SK-N-SH (cell line): ENCODE data around the gene DCDC2B. TPM values are rescaled to one million over a fixed set of nuclear protein-coding genes. Genes with fewer than 3 reads are reported as not detected.

ENCODE experiments used
- CTCF ChIA-PET: fragments of 300-600, 350-600 bp; formaldehyde crosslinking; extraction: SDS; loops from one replicate; lab custom pipeline; 2021; lab: Yijun Ruan, JAX
- POLR2A ChIA-PET: fragments of 350-600 bp; sonication (Branson Sonifier 250); formaldehyde crosslinking; extraction: SDS; loops from one replicate; lab custom pipeline; 2020; ENCODE audit warnings: antibody characterized with exemption, inconsistent platforms; lab: Yijun Ruan, JAX
- DNase-seq: peaks from one replicate; pipeline ENCODE4 v3.0.0; 2012
- H2AFZ ChIP-seq: fragments of 200-600 bp; sonication (generic); 2 replicates; pipeline ENCODE4 v1.8.1; 2016; ENCODE audit warnings: antibody characterized with exemption, mild to moderate bottlenecking, low read depth
- H3F3A ChIP-seq: fragments of 200-600 bp; sonication (generic); replicated peaks from 2 replicates; pipeline ENCODE3; 2016; ENCODE audit warnings: antibody characterized with exemption, mild to moderate bottlenecking; ENCODE audit not compliant: insufficient read depth
- H3K27ac ChIP-seq, 2 experiments: fragments of 200-500 bp in 1 of 2; fragments of 200-600 bp in 1 of 2; sonication (Bioruptor generic) in 1 of 2; sonication (generic), shearing (Covaris generic) in 1 of 2; 2 replicates each; pipeline versions ENCODE4 v1.5.1 to v1.6.1; 2014 to 2016; ENCODE audit warnings: low read depth in 2 of 2, inconsistent platforms in 1 of 2, low read length in 1 of 2, mild to moderate bottlenecking in 1 of 2, mixed read lengths in 1 of 2
- H3K27me3 ChIP-seq: fragments of 200-600 bp; sonication (generic), shearing (Covaris generic); 2 replicates; pipeline ENCODE4 v1.6.1; 2016; ENCODE audit warnings: mixed run types; ENCODE audit not compliant: insufficient read depth
- H3K36me3 ChIP-seq, 2 experiments: fragments of 200-500 bp in 1 of 2; fragments of 200-600 bp in 1 of 2; sonication (Bioruptor generic) in 1 of 2; sonication (generic) in 1 of 2; replicated peaks in 1 of 2; 2 replicates each; pipeline versions ENCODE3 to v1.5.1; 2014 to 2016; ENCODE audit warnings: low read length in 1 of 2, mild to moderate bottlenecking in 1 of 2; ENCODE audit not compliant: insufficient read depth in 2 of 2, control insufficient read depth in 1 of 2
- H3K4me1 ChIP-seq, 2 experiments: fragments of 200-500 bp in 1 of 2; fragments of 200-600 bp in 1 of 2; sonication (Bioruptor generic) in 1 of 2; sonication (generic), shearing (Covaris generic) in 1 of 2; 2 replicates each; pipeline versions ENCODE4 v1.5.1 to v1.6.1; 2014 to 2016; ENCODE audit warnings: low read depth in 1 of 2, low read length in 1 of 2, mixed run types in 1 of 2; ENCODE audit not compliant: insufficient read depth in 2 of 2, control insufficient read depth in 1 of 2
- H3K4me2 ChIP-seq: fragments of 200-600 bp; sonication (generic), shearing (Covaris generic); 2 replicates; pipeline ENCODE4 v1.6.1; 2017; ENCODE audit warnings: mixed run types
- H3K4me3 ChIP-seq, 2 experiments: fragments of 200-500 bp in 1 of 2; fragments of 200-600 bp in 1 of 2; sonication (Bioruptor generic) in 1 of 2; sonication (generic), shearing (Covaris generic) in 1 of 2; 2 replicates each; pipeline versions ENCODE4 v1.5.1 to v1.8.1; 2014 to 2016; ENCODE audit warnings: low read depth in 2 of 2, inconsistent platforms in 1 of 2, low read length in 1 of 2, mild to moderate bottlenecking in 1 of 2, mixed read lengths in 1 of 2, moderate library complexity in 1 of 2
- H3K79me2 ChIP-seq: fragments of 200-600 bp; sonication (generic); 2 replicates; pipeline ENCODE4 v1.8.1; 2017; ENCODE audit warnings: mild to moderate bottlenecking; ENCODE audit not compliant: insufficient read depth
- H3K9ac ChIP-seq: fragments of 200-600 bp; sonication (generic); 2 replicates; pipeline ENCODE4 v1.6.1; 2017; ENCODE audit warnings: mixed run types
- H3K9me2 ChIP-seq: fragments of 200-600 bp; sonication (generic); 2 replicates; pipeline ENCODE4 v1.6.1; 2017; ENCODE audit warnings: mixed run types
- H3K9me3 ChIP-seq: fragments of 200-600 bp; sonication (generic); 2 replicates; pipeline ENCODE4 v1.6.1; 2017; ENCODE audit warnings: mixed run types, mild to moderate bottlenecking, moderate library complexity
- H4K20me1 ChIP-seq: fragments of 200-600 bp; sonication (generic); 2 replicates; pipeline ENCODE4 v1.6.1; 2017; ENCODE audit warnings: mild to moderate bottlenecking, mixed run types; ENCODE audit not compliant: insufficient read depth
- ELF1 ChIP-seq: IDR thresholded peaks from 2 replicates; pipeline ENCODE4 v1.4.0; 2012
- FOSL2 ChIP-seq: IDR thresholded peaks from 2 replicates; pipeline ENCODE4 v1.4.0; 2012; ENCODE audit warnings: low read depth, mild to moderate bottlenecking, moderate library complexity, borderline replicate concordance
- FOXM1 ChIP-seq: IDR thresholded peaks from 2 replicates; pipeline ENCODE4 v1.4.0; 2012; ENCODE audit warnings: low read depth, mild to moderate bottlenecking
- JUND ChIP-seq: IDR thresholded peaks from 2 replicates; pipeline ENCODE4 v1.4.0; 2012
- NRF1 ChIP-seq: IDR thresholded peaks from 2 replicates; pipeline ENCODE4 v1.6.1; 2012; ENCODE audit warnings: low read depth, mild to moderate bottlenecking, low read length
- RAD21 ChIP-seq: IDR thresholded peaks from 2 replicates; pipeline ENCODE4 v1.6.1; 2012; ENCODE audit warnings: mild to moderate bottlenecking, low read length
- RCOR1 ChIP-seq: fragments of 150-350 bp; IDR thresholded peaks from 2 replicates; pipeline ENCODE4 v1.6.1; 2017; ENCODE audit warnings: antibody characterized with exemption, low read length
- RFX5 ChIP-seq: IDR thresholded peaks from 2 replicates; pipeline ENCODE4 v1.6.1; 2012; ENCODE audit warnings: mild to moderate bottlenecking, improper control_type of control experiment, low read length
- SMC3 ChIP-seq: IDR thresholded peaks from 2 replicates; pipeline ENCODE4 v1.6.1; 2012; ENCODE audit warnings: low read depth, low read length, improper control_type of control experiment
- WGBS: methylation state at CpG from one replicate; pipeline ENCODE4 v1.1.6; 2017; ENCODE audit warnings: low lambda C conversion rate; 5-methylcytosine and 5-hydroxymethylcytosine counted together
- polyA plus RNA-seq, 3 experiments: library from polyadenylated mRNA; depleted of rRNA; stranded (reverse); fragments of >200 nt; gene quantifications; 2 replicates each; pipeline ENCODE4 v1.2.3, GENCODE V29; 2012
- TF ChIP-seq, protein P1 (sequence below): fragments of 150-350 bp; IDR thresholded peaks from 2 replicates; pipeline ENCODE4 v1.6.1; 2017; ENCODE audit warnings: antibody characterized with exemption, low read length, low read depth, borderline replicate concordance
- TF ChIP-seq, protein P2 (sequence below): IDR thresholded peaks from 2 replicates; pipeline ENCODE4; 2012
- TF ChIP-seq, protein P3 (sequence below): IDR thresholded peaks from 2 replicates; pipeline ENCODE4 v1.4.0; 2012; ENCODE audit warnings: low read depth, borderline replicate concordance
- TF ChIP-seq, protein P4 (sequence below): fragments of 150-350 bp; IDR thresholded peaks from 2 replicates; pipeline ENCODE4 v1.6.1; 2016; ENCODE audit warnings: mild to moderate bottlenecking, low read depth, low read length

The DCDC2B gene
- polyA plus RNA-seq, 1 of the 3 experiments (the other 2 are of a cell fraction): not detected

DNA sequence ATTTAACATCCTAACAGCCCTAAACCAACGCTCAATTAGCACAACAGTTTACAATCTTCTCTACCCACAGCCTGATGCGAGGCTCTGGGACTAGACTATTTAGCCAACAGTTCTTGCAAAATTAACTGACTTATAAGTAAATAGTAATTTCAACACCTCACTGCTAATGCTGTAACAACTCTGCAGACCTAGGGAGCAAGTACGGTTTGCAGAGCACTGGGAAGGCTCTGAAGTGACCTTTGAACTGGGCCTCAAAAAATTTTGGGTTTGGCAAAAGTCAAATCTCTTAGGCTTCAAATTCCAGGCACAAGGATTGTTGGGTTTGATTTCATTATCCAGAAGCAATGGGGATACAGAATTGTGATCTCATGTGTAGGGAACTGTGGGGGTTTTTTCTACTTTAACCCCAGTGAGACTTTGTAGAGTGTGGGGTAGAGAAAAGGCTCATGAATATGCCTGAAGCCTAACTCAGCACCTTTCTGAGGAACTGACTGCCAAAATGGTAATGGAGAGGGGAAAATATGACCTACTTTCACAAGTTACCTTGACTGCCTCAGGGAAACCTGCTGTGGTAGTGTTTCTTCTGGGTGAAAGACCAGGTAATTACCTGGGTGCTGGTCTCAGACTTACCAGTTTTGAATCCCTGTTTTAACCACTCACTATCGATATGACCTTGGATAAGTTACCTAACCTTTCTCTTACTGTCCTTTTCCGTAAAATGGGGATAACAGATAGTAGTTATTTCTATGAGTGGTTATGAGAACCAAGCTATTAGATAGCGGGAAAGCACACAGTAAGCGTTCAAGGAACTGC lies 30.3 kb upstream of the DCDC2B start:
- no peak overlapping the region; a peak in 1 of 4 replicates for H3K4me3 ChIP-seq
- 94% methylated on average over 7 of the region's 7 CpGs for WGBS
- H3K9ac ChIP-seq: no peak overlapping the region
- ChIA-PET POLR2A (interaction anchor here (1.0 to 2.6 kb wide), 7 partner anchors 22 to 157 kb away, joined by 3 to 16 read pairs (median 6); partner anchors contain the start of genes CCDC28B, IQCC, KPNA6 and MARCKSL1), CTCF (interaction anchor here (1.1 to 1.7 kb wide), 4 partner anchors 17 to 71 kb away, joined by 3 to 4 read pairs (median 3); partner anchors contain the start of gene KPNA6)
- H3K9me2 ChIP-seq: no peaks in the 10 kb centered on the region
- H4K20me1 ChIP-seq: peaks cover 6% of the 10 kb centered on the region; the same call in 1 of the 2 replicates
- H2AFZ ChIP-seq: peak overlapping the region; percentile 77; the same call in 1 of the 2 replicates
- no peaks in the 10 kb centered on the region for H3K27me3 ChIP-seq
- no peak for DNase-seq
- peaks cover 17 to 20% of the 10 kb centered on the region in 2 experiments; a peak in 3 of 4 replicates for H3K4me1 ChIP-seq
- H3K79me2 ChIP-seq: peaks cover 34% of the 10 kb centered on the region
- peak overlapping the region; percentile 90 to 96; a peak in 3 of 4 replicates for H3K27ac ChIP-seq
- H3K4me2 ChIP-seq: peak overlapping the region; percentile 97; the same call in 1 of the 2 replicates
- peaks cover 24 to 31% of the 10 kb centered on the region in 2 experiments for H3K36me3 ChIP-seq
- peaks cover 35% of the 10 kb centered on the region for H3F3A ChIP-seq
- TF ChIP-seq, protein P1, sequence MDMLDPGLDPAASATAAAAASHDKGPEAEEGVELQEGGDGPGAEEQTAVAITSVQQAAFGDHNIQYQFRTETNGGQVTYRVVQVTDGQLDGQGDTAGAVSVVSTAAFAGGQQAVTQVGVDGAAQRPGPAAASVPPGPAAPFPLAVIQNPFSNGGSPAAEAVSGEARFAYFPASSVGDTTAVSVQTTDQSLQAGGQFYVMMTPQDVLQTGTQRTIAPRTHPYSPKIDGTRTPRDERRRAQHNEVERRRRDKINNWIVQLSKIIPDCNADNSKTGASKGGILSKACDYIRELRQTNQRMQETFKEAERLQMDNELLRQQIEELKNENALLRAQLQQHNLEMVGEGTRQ: no peak
- TF ChIP-seq, protein P2, sequence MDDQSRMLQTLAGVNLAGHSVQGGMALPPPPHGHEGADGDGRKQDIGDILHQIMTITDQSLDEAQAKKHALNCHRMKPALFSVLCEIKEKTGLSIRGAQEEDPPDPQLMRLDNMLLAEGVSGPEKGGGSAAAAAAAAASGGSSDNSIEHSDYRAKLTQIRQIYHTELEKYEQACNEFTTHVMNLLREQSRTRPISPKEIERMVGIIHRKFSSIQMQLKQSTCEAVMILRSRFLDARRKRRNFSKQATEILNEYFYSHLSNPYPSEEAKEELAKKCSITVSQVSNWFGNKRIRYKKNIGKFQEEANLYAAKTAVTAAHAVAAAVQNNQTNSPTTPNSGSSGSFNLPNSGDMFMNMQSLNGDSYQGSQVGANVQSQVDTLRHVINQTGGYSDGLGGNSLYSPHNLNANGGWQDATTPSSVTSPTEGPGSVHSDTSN: no peak
- TF ChIP-seq FOSL2: no peak
- TF ChIP-seq, protein P3, sequence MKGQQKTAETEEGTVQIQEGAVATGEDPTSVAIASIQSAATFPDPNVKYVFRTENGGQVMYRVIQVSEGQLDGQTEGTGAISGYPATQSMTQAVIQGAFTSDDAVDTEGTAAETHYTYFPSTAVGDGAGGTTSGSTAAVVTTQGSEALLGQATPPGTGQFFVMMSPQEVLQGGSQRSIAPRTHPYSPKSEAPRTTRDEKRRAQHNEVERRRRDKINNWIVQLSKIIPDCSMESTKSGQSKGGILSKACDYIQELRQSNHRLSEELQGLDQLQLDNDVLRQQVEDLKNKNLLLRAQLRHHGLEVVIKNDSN: no peak
- TF ChIP-seq, protein P4, sequence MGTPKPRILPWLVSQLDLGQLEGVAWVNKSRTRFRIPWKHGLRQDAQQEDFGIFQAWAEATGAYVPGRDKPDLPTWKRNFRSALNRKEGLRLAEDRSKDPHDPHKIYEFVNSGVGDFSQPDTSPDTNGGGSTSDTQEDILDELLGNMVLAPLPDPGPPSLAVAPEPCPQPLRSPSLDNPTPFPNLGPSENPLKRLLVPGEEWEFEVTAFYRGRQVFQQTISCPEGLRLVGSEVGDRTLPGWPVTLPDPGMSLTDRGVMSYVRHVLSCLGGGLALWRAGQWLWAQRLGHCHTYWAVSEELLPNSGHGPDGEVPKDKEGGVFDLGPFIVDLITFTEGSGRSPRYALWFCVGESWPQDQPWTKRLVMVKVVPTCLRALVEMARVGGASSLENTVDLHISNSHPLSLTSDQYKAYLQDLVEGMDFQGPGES: no peak
- TF ChIP-seq FOXM1: no peak
- TF ChIP-seq SMC3: no peak
- no peak for TF ChIP-seq RCOR1
- TF ChIP-seq RAD21: no peak
- TF ChIP-seq ELF1: no peak
- no peak for TF ChIP-seq NRF1
- no peak for TF ChIP-seq RFX5
- TF ChIP-seq JUND: no peak
- no peaks in the 10 kb centered on the region for H3K9me3 ChIP-seq
